SK-N-SH treated with all-trans-retinoic acid at 6 μM for 48 hours (cell line): Measurements from ENCODE around the gene PPFIBP1.

Source experiments
- PATZ1 ChIP-seq: fragments of 250-450 bp; sonication (Bioruptor Pico); IDR thresholded peaks from 2 replicates; pipeline ENCODE4 v1.8.0; 2020; ENCODE audit warnings: mild to moderate bottlenecking, moderate library complexity, borderline replicate concordance
- ZFP3 ChIP-seq: fragments of 250-450 bp; sonication (Bioruptor Pico); IDR thresholded peaks from 2 replicates; pipeline ENCODE4 v1.5.0; 2020; ENCODE audit warnings: mild to moderate bottlenecking, moderate library complexity

GRCh38 chr12:27552886-27553560, 29.0 kb downstream of the PPFIBP1 start:
- no peak for TF ChIP-seq PATZ1 (CRISPR knock-in tag)
- TF ChIP-seq ZFP3 (CRISPR knock-in tag), result no peak
